NB4 (cell line): ENCODE measurements around the gene GARNL3.

Experiments used
- DNase-seq: peaks from one replicate; pipeline ENCODE4 v3.0.0; 2010; ENCODE audit warnings: low read depth
- H3K4me3 ChIP-seq: one replicate; pipeline ENCODE4 v1.5.1; 2011; ENCODE audit warnings: mild to moderate bottlenecking, low read depth, low read length, moderate library complexity
- CTCF ChIP-seq: IDR thresholded peaks from one replicate; pipeline ENCODE4 v1.5.1; 2012; ENCODE audit warnings: low read depth, low read length
- MAX ChIP-seq: IDR thresholded peaks from 2 replicates; pipeline ENCODE4 v1.6.1; 2011; ENCODE audit warnings: low read depth, low read length
- MYC ChIP-seq: IDR thresholded peaks from 2 replicates; pipeline ENCODE4 v1.6.1; 2011; ENCODE audit warnings: low read depth, low read length
- POLR2A ChIP-seq: IDR thresholded peaks from 2 replicates; pipeline ENCODE4 v1.6.1; 2011; ENCODE audit warnings: mild to moderate bottlenecking; ENCODE audit not compliant: insufficient read length; ENCODE audit errors: extremely low read depth

Gene GARNL3

GRCh38 chr9:127423934-127424675, 159.5 kb downstream of the GARNL3 start, which contains the start of gene ZNF79:
ZNF79 (plus strand) TSS chr9:127424382; CDS start chr9:127424788, 406 bp downstream.
- H3K4me3 ChIP-seq: peak within 1 kb of the TSS; percentile 86
- peak; percentile 92 for DNase-seq
- TF ChIP-seq MAX (peak; percentile 74), CTCF (no peak), MYC (peak; percentile 40; the same call in 1 of the 2 replicates), POLR2A (peak; percentile 46)

GRCh38 chr9:127424676-127424999, 160.1 kb downstream of the GARNL3 start:
- peak overlapping the region; percentile 86 for H3K4me3 ChIP-seq
- peak; percentile 50 for DNase-seq
- TF ChIP-seq CTCF (no peak), POLR2A (no peak), MAX (no peak), MYC (no peak)

- TF ChIP-seq MYC (no peak), MAX (no peak), CTCF (no peak), POLR2A (no peak)
- no peak overlapping the region for H3K4me3 ChIP-seq
- DNase-seq: no peak
These were observed 162.2 kb downstream of the GARNL3 start for GRCh38 chr9:127426756-127427155.

GRCh38 chr9:127428348-127428747, 163.8 kb downstream of the GARNL3 start:
- no peak for DNase-seq
- no peak overlapping the region for H3K4me3 ChIP-seq
- TF ChIP-seq POLR2A (no peak), MAX (no peak), CTCF (no peak), MYC (no peak)

- no peak for DNase-seq
- no peak overlapping the region for H3K4me3 ChIP-seq
- no peak for TF ChIP-seq POLR2A
- no peak for TF ChIP-seq CTCF
- TF ChIP-seq MYC: no peak
- TF ChIP-seq MAX: no peak
These were observed 165.8 kb downstream of the GARNL3 start for GRCh38 chr9:127430415-127430814.
